H1 (cell line): ENCODE measurements around the gene TMTC2. TPM values are rescaled to one million over a fixed set of nuclear protein-coding genes. Genes with fewer than 3 reads are reported as not detected.

Experiments used
- CTCF ChIA-PET: fragments of 300-600 bp; sonication (Branson Sonifier 250); formaldehyde crosslinking; loops from one replicate; lab custom pipeline; 2021; ENCODE audit not compliant: partially characterized antibody; lab: Charles Lee
- POLR2A ChIA-PET: fragments of 300-600 bp; sonication (Branson Sonifier 250); formaldehyde crosslinking; loops from one replicate; lab custom pipeline; 2021; ENCODE audit warnings: inconsistent platforms; ENCODE audit not compliant: partially characterized antibody; lab: Charles Lee
- DNase-seq, 2 experiments: peaks; one replicate each; pipeline versions ENCODE4 v3.0.0 to v3.0.0-alpha.2; 2010 to 2022; ENCODE audit warnings: low spot score in 2 of 2, low read depth in 1 of 2, mixed read lengths in 1 of 2
- FAIRE-seq: peaks from 2 replicates; lab custom pipeline; 2011; peaks lifted over from hg19 to GRCh38; lab: Jason Lieb, UNC
- H2AFZ ChIP-seq: 2 replicates; pipeline ENCODE4 v1.8.1; 2012; ENCODE audit warnings: low read length, inconsistent platforms
- H2AK5ac ChIP-seq: 2 replicates; pipeline ENCODE4 v1.6.1; 2013; ENCODE audit warnings: low read depth, low read length
- H2BK120ac ChIP-seq: replicated peaks from 2 replicates; pipeline ENCODE3; 2013; ENCODE audit warnings: low read depth, low read length, inconsistent platforms
- H2BK12ac ChIP-seq: 2 replicates; pipeline ENCODE4 v1.6.1; 2013; ENCODE audit warnings: low read depth, low read length
- H2BK15ac ChIP-seq: 2 replicates; pipeline ENCODE4 v1.6.1; 2013; ENCODE audit warnings: low read length
- H2BK20ac ChIP-seq: 2 replicates; pipeline ENCODE4 v1.6.1; 2013; ENCODE audit warnings: low read length
- H2BK5ac ChIP-seq: 2 replicates; pipeline ENCODE4 v1.6.1; 2013; ENCODE audit warnings: low read depth, low read length
- H3K14ac ChIP-seq: 2 replicates; pipeline ENCODE4 v1.6.1; 2013; ENCODE audit warnings: inconsistent platforms; ENCODE audit not compliant: insufficient read length
- H3K18ac ChIP-seq: 2 replicates; pipeline ENCODE4 v1.6.1; 2013; ENCODE audit warnings: low read length; ENCODE audit errors: extremely low read depth
- H3K23ac ChIP-seq: 2 replicates; pipeline ENCODE4 v1.6.1; 2013; ENCODE audit warnings: inconsistent platforms; ENCODE audit not compliant: insufficient read length
- H3K23me2 ChIP-seq: 2 replicates; pipeline ENCODE4 v1.6.1; 2013; ENCODE audit warnings: low read depth, low read length
- H3K27ac ChIP-seq: 2 replicates; pipeline ENCODE4 v1.6.1; 2011; ENCODE audit warnings: low read depth, low read length, inconsistent platforms
- H3K27me3 ChIP-seq, 4 experiments: replicated peaks in 1 of 4; 1 replicate in 1 of 4; 2 replicates in 3 of 4; pipeline versions ENCODE4 v1.6.1 to v1.8.1; 2011 to 2013; ENCODE audit warnings: low read length in 3 of 4, mild to moderate bottlenecking in 3 of 4, inconsistent platforms in 2 of 4, mixed read lengths in 2 of 4, moderate library complexity in 1 of 4; ENCODE audit not compliant: control insufficient read depth in 3 of 4, insufficient read depth in 3 of 4; ENCODE audit errors: extremely low read depth in 1 of 4
- H3K36me3 ChIP-seq, 4 experiments: 2 replicates each; pipeline versions ENCODE4 v1.6.1 to v1.8.1; 2011 to 2013; ENCODE audit warnings: mild to moderate bottlenecking in 4 of 4, low read length in 3 of 4, moderate library complexity in 2 of 4, control low read depth in 1 of 4, inconsistent platforms in 1 of 4; ENCODE audit not compliant: insufficient read depth in 4 of 4, control insufficient read depth in 2 of 4
- H3K4ac ChIP-seq: replicated peaks from 2 replicates; pipeline ENCODE3; 2013; ENCODE audit warnings: low read length, low read depth, mixed read lengths, inconsistent platforms; ENCODE audit not compliant: insufficient read length
- H3K4me1 ChIP-seq, 4 experiments: replicated peaks in 1 of 4; 1 replicate in 1 of 4; 2 replicates in 3 of 4; pipeline versions ENCODE4 v1.6.1 to v1.8.1; 2011 to 2013; ENCODE audit warnings: low read length in 3 of 4, inconsistent platforms in 2 of 4, mixed read lengths in 1 of 4; ENCODE audit not compliant: insufficient read depth in 4 of 4, control insufficient read depth in 3 of 4
- H3K4me2 ChIP-seq, 2 experiments: 2 replicates each; pipeline versions ENCODE4 v1.6.1 to v1.8.1; 2011 to 2013; ENCODE audit warnings: low read depth in 2 of 2, low read length in 2 of 2, control low read depth in 1 of 2, inconsistent platforms in 1 of 2, mild to moderate bottlenecking in 1 of 2; ENCODE audit not compliant: insufficient read depth in 1 of 2
- H3K4me3 ChIP-seq, 4 experiments: fragments of 200-600, 300-600 bp in 1 of 4; sonication (generic), shearing (Covaris generic), sonication (Bioruptor Twin) in 1 of 4; 2 replicates each; pipeline versions ENCODE4 v1.5.1 to v1.8.1; 2011 to 2016; ENCODE audit warnings: low read length in 4 of 4, low read depth in 3 of 4, control low read depth in 2 of 4, inconsistent platforms in 2 of 4, mild to moderate bottlenecking in 2 of 4, mixed read lengths in 1 of 4, moderate library complexity in 1 of 4; ENCODE audit not compliant: insufficient read depth in 2 of 4; ENCODE audit errors: extremely low read depth in 1 of 4
- H3K56ac ChIP-seq: replicated peaks from 2 replicates; pipeline ENCODE3; 2013; ENCODE audit warnings: low read depth, mild to moderate bottlenecking, mixed read lengths, low read length, inconsistent platforms; ENCODE audit not compliant: insufficient read length
- H3K79me1 ChIP-seq: 2 replicates; pipeline ENCODE4 v1.6.1; 2013; ENCODE audit warnings: low read depth, low read length, control low read depth
- H3K79me2 ChIP-seq, 2 experiments: 2 replicates each; pipeline versions ENCODE4 v1.6.1 to v1.8.1; 2012 to 2013; ENCODE audit warnings: low read length in 2 of 2, mild to moderate bottlenecking in 2 of 2, inconsistent platforms in 1 of 2; ENCODE audit not compliant: insufficient read depth in 2 of 2, control insufficient read depth in 1 of 2
- H3K9ac ChIP-seq, 4 experiments: replicated peaks in 1 of 4; 1 replicate in 1 of 4; 2 replicates in 3 of 4; pipeline versions ENCODE4 v1.6.1 to v1.8.1; 2011 to 2013; ENCODE audit warnings: low read depth in 3 of 4, low read length in 3 of 4, control low read depth in 2 of 4, mild to moderate bottlenecking in 2 of 4, moderate library complexity in 2 of 4, inconsistent platforms in 1 of 4; ENCODE audit errors: extremely low read depth in 1 of 4
- H3K9me3 ChIP-seq, 2 experiments: 2 replicates each; pipeline versions ENCODE4 v1.6.1 to v1.8.1; 2012 to 2013; ENCODE audit warnings: mild to moderate bottlenecking in 2 of 2, moderate library complexity in 2 of 2, control low read depth in 1 of 2, inconsistent platforms in 1 of 2, low read depth in 1 of 2, low read length in 1 of 2, mixed read lengths in 1 of 2; ENCODE audit not compliant: insufficient read depth in 2 of 2
- H4K20me1 ChIP-seq, 2 experiments: replicated peaks in 1 of 2; 2 replicates each; pipeline versions ENCODE3 to v1.8.1; 2011 to 2013; ENCODE audit warnings: inconsistent platforms in 2 of 2, low read length in 2 of 2, mild to moderate bottlenecking in 1 of 2; ENCODE audit not compliant: insufficient read depth in 2 of 2, control insufficient read depth in 1 of 2
- H4K5ac ChIP-seq: 2 replicates; pipeline ENCODE4 v1.6.1; 2013; ENCODE audit warnings: low read length, low read depth, mixed read lengths, inconsistent platforms; ENCODE audit not compliant: insufficient read length
- H4K8ac ChIP-seq: 2 replicates; pipeline ENCODE4 v1.8.0; 2013; ENCODE audit warnings: mild to moderate bottlenecking, moderate library complexity, low read length, inconsistent platforms; ENCODE audit not compliant: insufficient read depth; ENCODE audit errors: extremely low read depth
- H4K91ac ChIP-seq: replicated peaks from 2 replicates; pipeline ENCODE3; 2013; ENCODE audit warnings: low read length, mixed read lengths, inconsistent platforms; ENCODE audit not compliant: insufficient read length
- BCL11A ChIP-seq, 2 experiments: IDR thresholded peaks; one replicate each; pipeline ENCODE4 v1.6.1; 2011; ENCODE audit warnings: low read depth in 2 of 2, low read length in 2 of 2, mild to moderate bottlenecking in 2 of 2
- BRCA1 ChIP-seq: IDR thresholded peaks from 2 replicates; pipeline ENCODE4 v1.6.1; 2012; ENCODE audit warnings: low read depth, low read length, improper control_type of control experiment
- CHD1 ChIP-seq: IDR thresholded peaks from 2 replicates; pipeline ENCODE4 v1.6.1; 2012; ENCODE audit warnings: low read depth, low read length, improper control_type of control experiment
- EGR1 ChIP-seq: IDR thresholded peaks from 2 replicates; pipeline ENCODE4 v1.6.1; 2011; ENCODE audit warnings: low read depth, low read length, borderline replicate concordance
- PHF8 ChIP-seq: fragments of 200-600 bp; sonication (generic); conservative IDR thresholded peaks from 2 replicates; pipeline ENCODE4 v1.7.1; 2012; ENCODE audit warnings: low read depth, mild to moderate bottlenecking, inconsistent platforms, low read length, moderate library complexity
- RFX5 ChIP-seq: IDR thresholded peaks from 2 replicates; pipeline ENCODE4 v1.6.1; 2011; ENCODE audit warnings: low read depth, low read length, improper control_type of control experiment, borderline replicate concordance
- SAP30 ChIP-seq: fragments of 300-600 bp; sonication (generic); IDR thresholded peaks from 2 replicates; pipeline ENCODE4 v1.7.1; 2012; ENCODE audit warnings: low read length, moderate library complexity, mild to moderate bottlenecking, inconsistent platforms; ENCODE audit not compliant: insufficient read depth, insufficient replicate concordance
- SIX5 ChIP-seq: IDR thresholded peaks from 2 replicates; pipeline ENCODE4 v1.6.1; 2011; ENCODE audit warnings: mild to moderate bottlenecking, low read depth, low read length
- TAF7 ChIP-seq: optimal IDR thresholded peaks from 2 replicates; pipeline ENCODE3; 2011; ENCODE audit warnings: low read depth, mild to moderate bottlenecking, inconsistent platforms, low read length, moderate library complexity, borderline replicate concordance
- TEAD4 ChIP-seq: IDR thresholded peaks from 2 replicates; pipeline ENCODE4 v1.6.1; 2012; ENCODE audit warnings: low read depth, low read length, inconsistent platforms, mixed read lengths
- YY1 ChIP-seq: IDR thresholded peaks from 2 replicates; pipeline ENCODE4 v1.6.1; 2011; ENCODE audit warnings: low read depth, mild to moderate bottlenecking, low read length
- polyA plus RNA-seq, 7 experiments: library from polyadenylated mRNA; depleted of rRNA in 3 of 7; stranded (reverse) in 5 of 7; unstranded in 2 of 7; fragments of >200 nt in 5 of 7; fragments of 200-250 nt in 2 of 7; gene quantifications; 1 replicate in 5 of 7; 2 replicates in 1 of 7; 4 replicates in 1 of 7; pipeline versions ENCODE4 v1.2.1 to v1.2.3, GENCODE V29; 2011 to 2013; ENCODE audit warnings: missing spikeins in 2 of 7, mixed read lengths in 2 of 7
- total RNA-seq: library from RNA; stranded (reverse); fragmentation: NEBNext Ultra II Directional; extraction: Animal tissue kit (Norgen Biotek cat#: 25700); gene quantifications from 2 replicates; pipeline ENCODE4 v1.2.1, GENCODE V29; 2021
- TF ChIP-seq, protein P1 (sequence below): IDR thresholded peaks from 2 replicates; pipeline ENCODE4 v1.6.1; 2011; ENCODE audit warnings: low read length, improper control_type of control experiment
- TF ChIP-seq, protein P2 (sequence below): IDR thresholded peaks from 2 replicates; pipeline ENCODE4 v1.6.1; 2012; ENCODE audit warnings: low read length, inconsistent platforms

The TMTC2 gene
- total and polyA plus RNA-seq, 2 of the 8 experiments (the other 6 are each of a cell fraction or from before 2014, with no cell fraction given): 2.3 to 3.9 TPM

- CTCF ChIA-PET: no interaction called here
- TF ChIP-seq TEAD4 (no peak), SIX5 (no peak), YY1 (no peak), CHD1 (no peak), BCL11A (IDR thresholded peaks at IDR 0.05; ENCODE audit: low read depth in 2 of 2, low read length in 2 of 2) (no peak), SAP30 (no peak), PHF8 (no peak), EGR1 (no peak), BRCA1 (no peak), TAF7 (no peak), RFX5 (no peak)
- TF ChIP-seq, protein P1, sequence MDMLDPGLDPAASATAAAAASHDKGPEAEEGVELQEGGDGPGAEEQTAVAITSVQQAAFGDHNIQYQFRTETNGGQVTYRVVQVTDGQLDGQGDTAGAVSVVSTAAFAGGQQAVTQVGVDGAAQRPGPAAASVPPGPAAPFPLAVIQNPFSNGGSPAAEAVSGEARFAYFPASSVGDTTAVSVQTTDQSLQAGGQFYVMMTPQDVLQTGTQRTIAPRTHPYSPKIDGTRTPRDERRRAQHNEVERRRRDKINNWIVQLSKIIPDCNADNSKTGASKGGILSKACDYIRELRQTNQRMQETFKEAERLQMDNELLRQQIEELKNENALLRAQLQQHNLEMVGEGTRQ: no peak
- TF ChIP-seq, protein P2, sequence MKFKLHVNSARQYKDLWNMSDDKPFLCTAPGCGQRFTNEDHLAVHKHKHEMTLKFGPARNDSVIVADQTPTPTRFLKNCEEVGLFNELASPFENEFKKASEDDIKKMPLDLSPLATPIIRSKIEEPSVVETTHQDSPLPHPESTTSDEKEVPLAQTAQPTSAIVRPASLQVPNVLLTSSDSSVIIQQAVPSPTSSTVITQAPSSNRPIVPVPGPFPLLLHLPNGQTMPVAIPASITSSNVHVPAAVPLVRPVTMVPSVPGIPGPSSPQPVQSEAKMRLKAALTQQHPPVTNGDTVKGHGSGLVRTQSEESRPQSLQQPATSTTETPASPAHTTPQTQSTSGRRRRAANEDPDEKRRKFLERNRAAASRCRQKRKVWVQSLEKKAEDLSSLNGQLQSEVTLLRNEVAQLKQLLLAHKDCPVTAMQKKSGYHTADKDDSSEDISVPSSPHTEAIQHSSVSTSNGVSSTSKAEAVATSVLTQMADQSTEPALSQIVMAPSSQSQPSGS: no peak
Observed at GRCh38 chr12:83153177-83153576, 466.5 kb downstream of the TMTC2 start.

More at GRCh38 chr12:83153177-83153576, 466.5 kb downstream of the TMTC2 start:
- Histone ChIP-seq H3K27me3 (peaks cover 0 to 1% (median 0%) of the 10 kb centered on the region in 4 experiments; a peak in 1 of 7 replicates), H2BK15ac (no peak overlapping the region), H3K14ac (no peak overlapping the region), H3K18ac (no peak overlapping the region), H2BK5ac (no peak overlapping the region), H3K4ac (no peak overlapping the region), H2AFZ (no peak overlapping the region), H4K8ac (no peak overlapping the region), H2AK5ac (no peak overlapping the region), H3K4me1 (peaks cover 0 to 8% (median 0%) of the 10 kb centered on the region in 4 experiments; a peak in 2 of 7 replicates), H3K9me3 (no peaks in the 10 kb centered on the region), H3K23ac (no peak overlapping the region), H3K4me2 (no peak overlapping the region), H4K20me1 (no peaks in the 10 kb centered on the region), H2BK120ac (no peak overlapping the region), H3K27ac (no peak overlapping the region), H3K79me2 (no peaks in the 10 kb centered on the region), H3K79me1 (no peaks in the 10 kb centered on the region), H4K5ac (no peak overlapping the region), H4K91ac (no peak overlapping the region), H3K23me2 (no peaks in the 10 kb centered on the region), H3K9ac (no peak overlapping the region), H3K4me3 (no peak overlapping the region), H2BK12ac (no peak overlapping the region), H2BK20ac (no peak overlapping the region), H3K36me3 (no peaks in the 10 kb centered on the region), H3K56ac (no peak overlapping the region)
- FAIRE-seq (no peak), DNase-seq (no peak)
- POLR2A ChIA-PET: no interaction called here
